ENCODE results near the gene FAM47E.
"Not testable (repeated sequence)": the region's sequence is repeated elsewhere in the genome, so short reads cannot be mapped to it uniquely, and the experiment has no call there.

The FAM47E gene

GRCh38 chr4:76270244-76271175 lies 19.0 kb downstream of the FAM47E start:
- DNase-seq, result no peak

GRCh38 chr4:76271248-76271647 lies 19.7 kb downstream of the FAM47E start:
- DNase-seq, result no peak

GRCh38 chr4:76272073-76272472 lies 20.6 kb downstream of the FAM47E start:
- no peak for DNase-seq

GRCh38 chr4:76272582-76272981 lies 21.1 kb downstream of the FAM47E start:
- DNase-seq, result no peak

- no peak for DNase-seq
Measured at GRCh38 chr4:76272999-76273398, 21.5 kb downstream of the FAM47E start.

GRCh38 chr4:76275486-76276124 lies 24.1 kb downstream of the FAM47E start:
- DNase-seq, result no peak

- no peak for DNase-seq
Measured at GRCh38 chr4:76276813-76277212, 25.3 kb downstream of the FAM47E start.

- no peak for DNase-seq
Measured at GRCh38 chr4:76277667-76278066, 26.1 kb downstream of the FAM47E start.

GRCh38 chr4:76278583-76278982 lies 27.1 kb downstream of the FAM47E start:
- no peak for DNase-seq

GRCh38 chr4:76279462-76279861 lies 27.9 kb downstream of the FAM47E start:
- DNase-seq, result no peak

GRCh38 chr4:76280488-76281441 lies 29.2 kb downstream of the FAM47E start:
- no peak for DNase-seq

- not testable (repeated sequence) for DNase-seq
Measured at GRCh38 chr4:76281594-76281993, 30.1 kb downstream of the FAM47E start.

GRCh38 chr4:76282941-76283689 lies 31.6 kb downstream of the FAM47E start:
- DNase-seq, result no peak

GRCh38 chr4:76283900-76284299 lies 32.4 kb downstream of the FAM47E start:
- no peak for DNase-seq

- not testable (repeated sequence) for DNase-seq
Measured at GRCh38 chr4:76287811-76288210, 36.3 kb downstream of the FAM47E start.

GRCh38 chr4:76292730-76293129 lies 41.2 kb downstream of the FAM47E start:
- no peak for DNase-seq

GRCh38 chr4:76293772-76294171 lies 42.3 kb downstream of the FAM47E start:
- no peak for DNase-seq

- no peak for DNase-seq
Measured at GRCh38 chr4:76296286-76296820, 44.8 kb downstream of the FAM47E start.

- DNase-seq, result no peak
Measured at GRCh38 chr4:76298227-76298626, 46.7 kb downstream of the FAM47E start.

GRCh38 chr4:76300012-76300411 lies 48.5 kb downstream of the FAM47E start:
- DNase-seq, result no peak

- no peak for DNase-seq
Measured at GRCh38 chr4:76301068-76301774, 49.7 kb downstream of the FAM47E start.
